Large intestine (tissue), 3 donors: ENCODE measurements around the gene USP25. TPM values are rescaled to one million over a fixed set of nuclear protein-coding genes. Genes with fewer than 3 reads are reported as not detected.
A peak's percentile ranks its signal among the peaks of the same experiment; 100 is the strongest.

ENCODE experiments used
- DNase-seq, 2 donors: peaks; one replicate each; pipeline versions ENCODE4 v3.0.0 to v3.0.0-alpha.2; 2013
- H3K27ac ChIP-seq: one replicate; pipeline ENCODE4 v1.5.1; 2013; ENCODE audit warnings: low read length
- H3K27me3 ChIP-seq: 2 replicates; pipeline ENCODE4 v1.6.1; 2013; ENCODE audit warnings: low read length; ENCODE audit not compliant: control insufficient read depth, insufficient read depth
- H3K36me3 ChIP-seq: 2 replicates; pipeline ENCODE4 v1.6.1; 2013; ENCODE audit warnings: low read length; ENCODE audit not compliant: control insufficient read depth, insufficient read depth
- H3K4me1 ChIP-seq: one replicate; pipeline ENCODE4 v1.6.1; 2013; ENCODE audit warnings: low read length; ENCODE audit not compliant: control insufficient read depth, insufficient read depth
- H3K4me3 ChIP-seq: one replicate; pipeline ENCODE4 v1.5.1; 2013; ENCODE audit warnings: low read length
- H3K9me3 ChIP-seq: one replicate; pipeline ENCODE4 v1.6.1; 2013; ENCODE audit warnings: mild to moderate bottlenecking, low read depth, low read length, moderate library complexity; ENCODE audit not compliant: control insufficient read depth
- WGBS: methylation state at CpG from one replicate; pipeline ENCODE4 v1.1.5; 2013; ENCODE audit warnings: low lambda C conversion rate; ENCODE audit not compliant: insufficient coverage; 5-methylcytosine and 5-hydroxymethylcytosine counted together
- polyA plus RNA-seq: library from polyadenylated mRNA; unstranded; fragments of 120-200 nt; gene quantifications from one replicate; pipeline ENCODE4 v1.2.1, GENCODE V29; 2013

Gene USP25
- polyA plus RNA-seq, 1 donor = 24.9 TPM

GRCh38 chr21:15826908-15827601 is 97.3 kb downstream of the USP25 start:
- no peak overlapping the region for H3K27ac ChIP-seq
- 100% methylated on average over 1 of the region's 8 CpGs for WGBS
- no peaks in the 10 kb centered on the region for H3K27me3 ChIP-seq
- H3K36me3 ChIP-seq = peaks cover 24% of the 10 kb centered on the region
- no peaks in the 10 kb centered on the region for H3K4me1 ChIP-seq
- no peak for DNase-seq
- H3K9me3 ChIP-seq = no peaks in the 10 kb centered on the region
- no peak overlapping the region for H3K4me3 ChIP-seq

- WGBS = 89% methylated on average over 1 of the region's 4 CpGs
- DNase-seq = no peak
- Histone ChIP-seq H3K9me3 (no peaks in the 10 kb centered on the region), H3K4me1 (no peaks in the 10 kb centered on the region), H3K27me3 (no peaks in the 10 kb centered on the region), H3K4me3 (no peak overlapping the region), H3K36me3 (peaks cover 23% of the 10 kb centered on the region), H3K27ac (no peak overlapping the region)
These were observed 101.7 kb downstream of the USP25 start for GRCh38 chr21:15831497-15831896.

DNA sequence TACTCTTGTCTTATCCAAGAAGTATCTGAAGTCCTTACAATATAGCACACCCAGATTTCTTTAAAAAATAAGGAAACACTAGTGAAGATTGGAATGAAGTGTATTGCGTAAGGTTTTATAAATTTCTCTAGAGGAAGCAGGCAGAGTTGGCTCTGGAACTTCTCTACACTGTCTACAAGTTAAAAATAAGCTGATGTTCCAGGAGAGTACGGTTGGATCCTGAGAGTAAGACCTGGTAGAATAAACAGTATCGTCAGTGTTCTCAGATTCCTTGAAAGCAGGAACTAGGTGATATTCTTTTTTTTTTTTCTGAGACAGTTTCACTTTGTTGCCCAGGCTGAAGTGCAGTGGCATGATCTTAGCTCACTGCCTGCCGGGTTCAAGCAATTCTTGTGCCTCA is 107.9 kb downstream of the USP25 start:
- DNase-seq = peak; percentile 36 to 74
- Histone ChIP-seq H3K4me1 (peaks cover 6% of the 10 kb centered on the region), H3K27me3 (no peaks in the 10 kb centered on the region), H3K27ac (peak overlapping the region; percentile 84), H3K9me3 (no peaks in the 10 kb centered on the region), H3K36me3 (peaks cover 13% of the 10 kb centered on the region), H3K4me3 (no peak overlapping the region)
- WGBS = 0% methylated on average over 3 of the region's 4 CpGs

DNA sequence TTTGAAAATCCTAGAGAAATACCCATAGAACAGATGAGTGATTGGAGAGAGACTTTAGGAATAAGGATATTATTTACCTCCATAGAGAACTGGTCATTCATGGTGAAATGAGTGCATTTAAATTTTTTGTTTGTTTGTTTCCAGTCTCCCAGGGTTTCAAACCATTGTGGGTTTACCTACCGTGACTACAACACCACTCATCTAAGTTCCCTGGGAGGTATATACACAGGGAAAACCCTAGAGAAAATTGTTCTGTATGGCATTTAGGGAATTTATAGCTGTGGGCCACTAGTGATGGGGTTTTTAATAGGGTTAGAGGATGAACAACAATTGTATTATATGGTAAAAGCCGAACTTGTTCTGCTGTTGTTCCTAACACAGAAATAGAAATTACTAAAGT is 109.2 kb downstream of the USP25 start:
- DNase-seq = no peak
- H3K4me1 ChIP-seq = peaks cover 6% of the 10 kb centered on the region
- no peaks in the 10 kb centered on the region for H3K9me3 ChIP-seq
- WGBS = 100% methylated on average over 1 of the region's 2 CpGs
- H3K27me3 ChIP-seq = no peaks in the 10 kb centered on the region
- peak overlapping the region; percentile 84 for H3K27ac ChIP-seq
- peaks cover 13% of the 10 kb centered on the region for H3K36me3 ChIP-seq
- H3K4me3 ChIP-seq = no peak overlapping the region

DNA sequence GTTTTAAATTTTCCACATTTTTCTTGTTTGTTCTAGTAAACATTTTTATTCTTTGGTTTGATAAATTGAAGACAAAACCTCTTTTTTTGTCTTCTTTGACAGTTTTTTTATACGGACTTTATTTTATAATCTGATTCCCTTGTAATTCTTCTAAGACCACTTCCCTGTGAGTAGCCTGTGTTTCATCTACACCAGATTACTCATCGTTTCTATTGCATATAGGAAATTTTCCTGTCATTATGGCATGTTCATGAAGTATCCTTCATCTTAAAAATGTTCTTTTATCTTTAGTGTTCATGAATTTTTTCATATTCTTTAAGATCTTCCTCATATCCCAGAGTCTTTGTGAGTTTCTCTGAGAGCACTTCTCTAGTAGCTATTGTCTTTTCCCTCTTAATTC is 109.8 kb downstream of the USP25 start:
- H3K27ac ChIP-seq = no peak overlapping the region
- WGBS = 94% methylated on average over 2 of the region's 2 CpGs
- no peak overlapping the region for H3K4me3 ChIP-seq
- H3K4me1 ChIP-seq = peaks cover 6% of the 10 kb centered on the region
- peaks cover 13% of the 10 kb centered on the region for H3K36me3 ChIP-seq
- no peaks in the 10 kb centered on the region for H3K27me3 ChIP-seq
- no peak for DNase-seq
- no peaks in the 10 kb centered on the region for H3K9me3 ChIP-seq

DNA sequence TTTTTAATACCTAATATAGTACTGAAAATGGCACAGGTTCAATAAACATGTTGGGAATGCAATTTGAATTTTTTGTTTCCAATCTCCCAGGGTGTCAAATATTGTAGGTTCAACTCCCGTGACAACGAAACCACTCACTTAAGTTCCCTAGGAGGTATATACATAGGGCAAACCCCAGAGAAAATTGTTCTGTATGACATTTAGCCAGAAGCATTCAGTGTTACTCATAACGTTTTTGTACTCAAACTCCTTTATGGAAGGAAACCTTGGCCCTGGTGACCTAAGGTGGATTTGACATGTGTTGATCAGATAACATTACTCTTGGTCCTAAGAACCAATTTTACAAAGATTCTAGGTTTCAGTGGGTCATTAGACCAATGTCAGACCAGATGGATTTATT is 110.6 kb downstream of the USP25 start:
- H3K36me3 ChIP-seq = peaks cover 9% of the 10 kb centered on the region
- DNase-seq = no peak
- H3K27ac ChIP-seq = no peak overlapping the region
- no peak overlapping the region for H3K4me3 ChIP-seq
- no CpG with 5 or more reads among the region's 3 CpGs for WGBS
- no peaks in the 10 kb centered on the region for H3K9me3 ChIP-seq
- H3K4me1 ChIP-seq = peaks cover 6% of the 10 kb centered on the region
- no peaks in the 10 kb centered on the region for H3K27me3 ChIP-seq

- Histone ChIP-seq H3K9me3 (no peaks in the 10 kb centered on the region), H3K4me1 (peaks cover 6% of the 10 kb centered on the region), H3K27me3 (no peaks in the 10 kb centered on the region), H3K36me3 (peaks cover 9% of the 10 kb centered on the region), H3K27ac (no peak overlapping the region), H3K4me3 (no peak overlapping the region)
- 86% methylated on average over 2 of the region's 3 CpGs for WGBS
- DNase-seq = no peak
These were observed 112.2 kb downstream of the USP25 start for GRCh38 chr21:15841856-15842564.

DNA sequence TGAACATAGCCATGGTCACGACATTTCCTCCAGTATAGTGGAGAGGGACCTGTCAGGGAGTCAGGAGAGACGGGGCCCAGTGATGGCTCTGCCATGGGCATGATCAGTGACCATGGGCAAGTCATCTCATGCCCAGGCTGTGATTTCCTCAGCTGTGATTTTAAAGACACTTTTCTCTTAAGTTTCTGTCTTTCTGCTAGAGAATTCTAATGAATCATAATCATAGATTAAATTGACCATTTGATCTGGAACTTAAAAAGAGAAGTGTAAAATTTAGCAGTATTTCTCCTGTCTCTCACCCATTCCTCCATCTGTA is 112.7 kb downstream of the USP25 start:
- no peaks in the 10 kb centered on the region for H3K27me3 ChIP-seq
- no peak overlapping the region for H3K4me3 ChIP-seq
- no peak overlapping the region for H3K27ac ChIP-seq
- H3K9me3 ChIP-seq = no peaks in the 10 kb centered on the region
- peaks cover 9% of the 10 kb centered on the region for H3K36me3 ChIP-seq
- DNase-seq = no peak
- no CpG with 5 or more reads among the region's 2 CpGs for WGBS
- peaks cover 6% of the 10 kb centered on the region for H3K4me1 ChIP-seq

GRCh38 chr21:15843766-15844165 is 114.0 kb downstream of the USP25 start:
- no peaks in the 10 kb centered on the region for H3K27me3 ChIP-seq
- peaks cover 9% of the 10 kb centered on the region for H3K36me3 ChIP-seq
- 100% methylated on average over 1 of the region's 1 CpG for WGBS
- H3K4me3 ChIP-seq = no peak overlapping the region
- H3K4me1 ChIP-seq = no peaks in the 10 kb centered on the region
- DNase-seq = no peak
- no peaks in the 10 kb centered on the region for H3K9me3 ChIP-seq
- H3K27ac ChIP-seq = no peak overlapping the region

DNA sequence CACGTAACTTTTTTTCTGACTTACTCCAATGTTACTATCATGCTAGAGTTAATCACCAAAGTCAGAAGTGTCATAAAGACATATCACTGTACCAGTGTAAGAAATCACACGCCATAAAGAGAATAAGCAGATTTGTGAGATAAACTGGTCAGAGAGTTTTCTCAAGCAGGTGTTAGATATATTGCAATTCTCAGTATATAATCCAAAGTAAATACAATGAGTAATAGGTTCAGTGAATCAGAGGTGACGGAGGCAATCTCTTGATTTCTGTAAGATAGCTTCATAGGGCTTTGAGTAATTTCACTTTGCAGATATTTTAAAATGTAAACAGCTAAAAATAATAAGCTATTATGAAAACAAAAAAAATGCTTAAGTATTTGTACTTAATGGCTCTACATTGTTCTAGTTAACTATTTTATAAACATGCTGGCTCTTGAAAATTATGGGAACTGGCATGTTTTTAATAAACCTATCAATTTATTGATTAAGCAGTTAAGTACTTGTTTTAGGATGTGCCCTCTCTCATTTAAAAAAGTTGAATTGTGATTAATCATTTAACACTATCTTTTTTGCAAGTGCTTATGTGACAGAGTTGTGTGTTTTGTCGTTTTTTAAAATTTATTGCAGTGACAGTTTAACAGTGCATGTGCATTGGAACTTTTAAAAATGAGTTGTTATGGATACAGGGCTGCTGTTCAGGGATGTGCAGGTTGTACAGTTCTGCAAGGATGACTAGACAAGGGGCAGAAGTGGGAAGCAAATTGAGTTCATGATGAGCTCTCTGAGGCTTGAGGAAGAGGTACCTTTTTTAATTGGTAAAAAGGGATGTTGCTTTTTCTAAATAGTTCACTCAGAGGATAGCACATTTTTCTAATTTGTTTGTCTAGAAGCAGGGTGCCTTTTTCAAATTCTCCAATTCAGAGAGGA is 119.1 kb downstream of the USP25 start:
- Histone ChIP-seq H3K4me1 (peaks cover 3% of the 10 kb centered on the region), H3K9me3 (no peaks in the 10 kb centered on the region), H3K27ac (peak overlapping the region; percentile 23), H3K36me3 (no peaks in the 10 kb centered on the region), H3K27me3 (no peaks in the 10 kb centered on the region), H3K4me3 (no peak overlapping the region)
- 19% methylated on average over 3 of the region's 4 CpGs for WGBS
- peak in 1 of 2 donors; percentile 24 for DNase-seq
